SK-N-SH treated with all-trans-retinoic acid at 6 μM for 48 hours (cell line): ENCODE measurements around the gene ARL14.

Experiments used
- ATAC-seq: fragments of 200-7000 bp; cut with Tn5 transposase; 3 replicates; pipeline ENCODE4 v1.9.1; 2020; ENCODE audit warnings: mild to moderate bottlenecking, moderate library complexity
- ARNTL ChIP-seq: fragments of 450-650 bp; formaldehyde crosslinking; IDR thresholded peaks from 2 replicates; pipeline ENCODE4 v1.5.0; 2020; ENCODE audit warnings: low read depth, mild to moderate bottlenecking, moderate library complexity, borderline replicate concordance
- BACH2 ChIP-seq: fragments of 250-450 bp; sonication (Bioruptor Pico); IDR thresholded peaks from 2 replicates; pipeline ENCODE4 v1.9.0; 2021; ENCODE audit warnings: mild to moderate bottlenecking, borderline replicate concordance
- CSDC2 ChIP-seq: fragments of 250-450 bp; sonication (Bioruptor Pico); IDR thresholded peaks from 2 replicates; pipeline ENCODE4 v1.5.0; 2020; ENCODE audit warnings: mild to moderate bottlenecking, moderate library complexity
- ESRRG ChIP-seq: fragments of 250-450 bp; sonication (Bioruptor Pico); IDR thresholded peaks from 2 replicates; pipeline ENCODE4 v1.6.1; 2021; ENCODE audit warnings: mild to moderate bottlenecking
- GLIS3 ChIP-seq: fragments of 250-450 bp; sonication (Bioruptor Pico); IDR thresholded peaks from 2 replicates; pipeline ENCODE4 v1.5.0; 2020; ENCODE audit warnings: mild to moderate bottlenecking, moderate library complexity
- ISL1 ChIP-seq: fragments of 250-450 bp; sonication (Bioruptor Pico); IDR thresholded peaks from 2 replicates; pipeline ENCODE4 v2.1.2; 2022; ENCODE audit warnings: mild to moderate bottlenecking, moderate library complexity
- OSR1 ChIP-seq: fragments of 250-450 bp; sonication (Bioruptor Pico); IDR thresholded peaks from 2 replicates; pipeline ENCODE4 v1.8.0; 2022; ENCODE audit warnings: moderate library complexity, mild to moderate bottlenecking, inconsistent platforms
- RARB ChIP-seq: fragments of 250-450 bp; sonication (Bioruptor Pico); IDR thresholded peaks from 2 replicates; pipeline ENCODE4 v1.8.0; 2021; ENCODE audit warnings: mild to moderate bottlenecking, moderate library complexity
- SNAI2 ChIP-seq: fragments of 250-450 bp; sonication (Bioruptor Pico); IDR thresholded peaks from 2 replicates; pipeline ENCODE4 v1.5.0; 2020; ENCODE audit warnings: mild to moderate bottlenecking, moderate library complexity
- TCF4 ChIP-seq: fragments of 250-450 bp; sonication (Bioruptor Pico); IDR thresholded peaks from 2 replicates; pipeline ENCODE4 v1.8.0; 2021; ENCODE audit warnings: mild to moderate bottlenecking, moderate library complexity, borderline replicate concordance
- ZC3H10 ChIP-seq: fragments of 250-450 bp; sonication (Bioruptor Pico); IDR thresholded peaks from 2 replicates; pipeline ENCODE4 v1.5.1; 2021; ENCODE audit warnings: mild to moderate bottlenecking, moderate library complexity
- ZFP30 ChIP-seq: fragments of 450-650 bp; formaldehyde crosslinking; IDR thresholded peaks from 2 replicates; pipeline ENCODE4 v1.5.0; 2022; ENCODE audit warnings: mild to moderate bottlenecking, moderate library complexity
- ZNF565 ChIP-seq: fragments of 450-650 bp; formaldehyde crosslinking; conservative IDR thresholded peaks from 2 replicates; pipeline ENCODE4 v1.5.0; 2020; ENCODE audit warnings: low read depth, mild to moderate bottlenecking, moderate library complexity
- ZNF70 ChIP-seq: fragments of 450-650 bp; formaldehyde crosslinking; IDR thresholded peaks from 2 replicates; pipeline ENCODE4 v1.5.0; 2020; ENCODE audit warnings: mild to moderate bottlenecking, moderate library complexity
- ZNF8 ChIP-seq: fragments of 450-650 bp; formaldehyde crosslinking; IDR thresholded peaks from 2 replicates; pipeline ENCODE4 v1.5.0; 2020; ENCODE audit warnings: mild to moderate bottlenecking, moderate library complexity
- TF ChIP-seq, protein P1 (sequence below): fragments of 250-450 bp; sonication (Bioruptor Pico); IDR thresholded peaks from 2 replicates; pipeline ENCODE4 v1.5.0; 2020; ENCODE audit warnings: mild to moderate bottlenecking, moderate library complexity
- TF ChIP-seq, protein P2 (sequence below): fragments of 250-450 bp; sonication (Bioruptor Pico); IDR thresholded peaks from 2 replicates; pipeline ENCODE4 v1.8.0; 2021; ENCODE audit warnings: low read depth, mild to moderate bottlenecking, moderate library complexity, borderline replicate concordance
- TF ChIP-seq, protein P3 (sequence below): fragments of 250-450 bp; sonication (Bioruptor Pico); IDR thresholded peaks from 2 replicates; pipeline ENCODE4 v1.5.1; 2021; ENCODE audit warnings: mild to moderate bottlenecking, moderate library complexity
- TF ChIP-seq, protein P4 (sequence below): fragments of 250-450 bp; sonication (Bioruptor Pico); IDR thresholded peaks from 2 replicates; pipeline ENCODE4 v1.8.0; 2020; ENCODE audit warnings: mild to moderate bottlenecking, moderate library complexity, borderline replicate concordance
- TF ChIP-seq, protein P5 (sequence below): fragments of 250-450 bp; sonication (Bioruptor Pico); IDR thresholded peaks from 2 replicates; pipeline ENCODE4 v1.5.1; 2020; ENCODE audit warnings: low read depth, mild to moderate bottlenecking, moderate library complexity

Gene ARL14

DNA sequence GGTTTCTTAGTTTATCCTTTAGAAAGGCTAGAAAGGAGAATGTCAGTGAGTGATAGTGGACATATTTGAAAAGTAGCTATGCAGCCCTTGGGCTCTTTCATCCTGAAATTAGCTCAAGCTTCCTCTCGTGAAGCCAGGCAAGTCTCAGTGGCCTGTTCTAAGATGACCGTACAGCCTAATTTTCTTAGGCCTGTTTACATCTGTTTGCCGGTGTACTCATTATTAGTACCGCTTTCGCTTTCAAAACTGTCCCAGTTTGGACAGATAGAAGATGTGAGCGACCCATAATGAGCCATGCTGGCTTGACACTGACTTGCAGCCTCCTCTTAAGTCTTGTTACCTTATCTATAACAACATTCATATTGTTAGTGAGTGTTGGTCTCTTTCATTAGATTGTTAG is 5.7 kb upstream of the ARL14 start:
- TF ChIP-seq ESRRG: no peak
- no peak for TF ChIP-seq SNAI2 (CRISPR knock-in tag)
- no peak for TF ChIP-seq RARB (CRISPR knock-in tag)
- no peak for TF ChIP-seq ZNF70 (CRISPR knock-in tag)
- TF ChIP-seq, protein P1, sequence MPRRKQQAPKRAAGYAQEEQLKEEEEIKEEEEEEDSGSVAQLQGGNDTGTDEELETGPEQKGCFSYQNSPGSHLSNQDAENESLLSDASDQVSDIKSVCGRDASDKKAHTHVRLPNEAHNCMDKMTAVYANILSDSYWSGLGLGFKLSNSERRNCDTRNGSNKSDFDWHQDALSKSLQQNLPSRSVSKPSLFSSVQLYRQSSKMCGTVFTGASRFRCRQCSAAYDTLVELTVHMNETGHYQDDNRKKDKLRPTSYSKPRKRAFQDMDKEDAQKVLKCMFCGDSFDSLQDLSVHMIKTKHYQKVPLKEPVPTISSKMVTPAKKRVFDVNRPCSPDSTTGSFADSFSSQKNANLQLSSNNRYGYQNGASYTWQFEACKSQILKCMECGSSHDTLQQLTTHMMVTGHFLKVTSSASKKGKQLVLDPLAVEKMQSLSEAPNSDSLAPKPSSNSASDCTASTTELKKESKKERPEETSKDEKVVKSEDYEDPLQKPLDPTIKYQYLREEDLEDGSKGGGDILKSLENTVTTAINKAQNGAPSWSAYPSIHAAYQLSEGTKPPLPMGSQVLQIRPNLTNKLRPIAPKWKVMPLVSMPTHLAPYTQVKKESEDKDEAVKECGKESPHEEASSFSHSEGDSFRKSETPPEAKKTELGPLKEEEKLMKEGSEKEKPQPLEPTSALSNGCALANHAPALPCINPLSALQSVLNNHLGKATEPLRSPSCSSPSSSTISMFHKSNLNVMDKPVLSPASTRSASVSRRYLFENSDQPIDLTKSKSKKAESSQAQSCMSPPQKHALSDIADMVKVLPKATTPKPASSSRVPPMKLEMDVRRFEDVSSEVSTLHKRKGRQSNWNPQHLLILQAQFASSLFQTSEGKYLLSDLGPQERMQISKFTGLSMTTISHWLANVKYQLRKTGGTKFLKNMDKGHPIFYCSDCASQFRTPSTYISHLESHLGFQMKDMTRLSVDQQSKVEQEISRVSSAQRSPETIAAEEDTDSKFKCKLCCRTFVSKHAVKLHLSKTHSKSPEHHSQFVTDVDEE (CRISPR knock-in tag): no peak
- no peak for TF ChIP-seq ZFP30 (CRISPR knock-in tag)
- no peak for TF ChIP-seq GLIS3
- TF ChIP-seq ZC3H10 (CRISPR knock-in tag): no peak
- no peak for TF ChIP-seq TCF4
- TF ChIP-seq, protein P2, sequence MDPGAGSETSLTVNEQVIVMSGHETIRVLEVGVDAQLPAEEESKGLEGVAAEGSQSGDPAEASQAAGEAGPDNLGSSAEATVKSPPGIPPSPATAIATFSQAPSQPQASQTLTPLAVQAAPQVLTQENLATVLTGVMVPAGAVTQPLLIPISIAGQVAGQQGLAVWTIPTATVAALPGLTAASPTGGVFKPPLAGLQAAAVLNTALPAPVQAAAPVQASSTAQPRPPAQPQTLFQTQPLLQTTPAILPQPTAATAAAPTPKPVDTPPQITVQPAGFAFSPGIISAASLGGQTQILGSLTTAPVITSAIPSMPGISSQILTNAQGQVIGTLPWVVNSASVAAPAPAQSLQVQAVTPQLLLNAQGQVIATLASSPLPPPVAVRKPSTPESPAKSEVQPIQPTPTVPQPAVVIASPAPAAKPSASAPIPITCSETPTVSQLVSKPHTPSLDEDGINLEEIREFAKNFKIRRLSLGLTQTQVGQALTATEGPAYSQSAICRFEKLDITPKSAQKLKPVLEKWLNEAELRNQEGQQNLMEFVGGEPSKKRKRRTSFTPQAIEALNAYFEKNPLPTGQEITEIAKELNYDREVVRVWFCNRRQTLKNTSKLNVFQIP (CRISPR knock-in tag): no peak
- TF ChIP-seq OSR1 (CRISPR knock-in tag): no peak
- no peak for TF ChIP-seq ZNF8 (CRISPR knock-in tag)
- TF ChIP-seq ISL1 (CRISPR knock-in tag): no peak
- no peak for TF ChIP-seq CSDC2
- no peak for TF ChIP-seq ARNTL (CRISPR knock-in tag)
- TF ChIP-seq, protein P3, sequence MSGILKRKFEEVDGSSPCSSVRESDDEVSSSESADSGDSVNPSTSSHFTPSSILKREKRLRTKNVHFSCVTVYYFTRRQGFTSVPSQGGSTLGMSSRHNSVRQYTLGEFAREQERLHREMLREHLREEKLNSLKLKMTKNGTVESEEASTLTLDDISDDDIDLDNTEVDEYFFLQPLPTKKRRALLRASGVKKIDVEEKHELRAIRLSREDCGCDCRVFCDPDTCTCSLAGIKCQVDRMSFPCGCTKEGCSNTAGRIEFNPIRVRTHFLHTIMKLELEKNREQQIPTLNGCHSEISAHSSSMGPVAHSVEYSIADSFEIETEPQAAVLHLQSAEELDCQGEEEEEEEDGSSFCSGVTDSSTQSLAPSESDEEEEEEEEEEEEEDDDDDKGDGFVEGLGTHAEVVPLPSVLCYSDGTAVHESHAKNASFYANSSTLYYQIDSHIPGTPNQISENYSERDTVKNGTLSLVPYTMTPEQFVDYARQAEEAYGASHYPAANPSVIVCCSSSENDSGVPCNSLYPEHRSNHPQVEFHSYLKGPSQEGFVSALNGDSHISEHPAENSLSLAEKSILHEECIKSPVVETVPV (CRISPR knock-in tag): no peak
- TF ChIP-seq, protein P4, sequence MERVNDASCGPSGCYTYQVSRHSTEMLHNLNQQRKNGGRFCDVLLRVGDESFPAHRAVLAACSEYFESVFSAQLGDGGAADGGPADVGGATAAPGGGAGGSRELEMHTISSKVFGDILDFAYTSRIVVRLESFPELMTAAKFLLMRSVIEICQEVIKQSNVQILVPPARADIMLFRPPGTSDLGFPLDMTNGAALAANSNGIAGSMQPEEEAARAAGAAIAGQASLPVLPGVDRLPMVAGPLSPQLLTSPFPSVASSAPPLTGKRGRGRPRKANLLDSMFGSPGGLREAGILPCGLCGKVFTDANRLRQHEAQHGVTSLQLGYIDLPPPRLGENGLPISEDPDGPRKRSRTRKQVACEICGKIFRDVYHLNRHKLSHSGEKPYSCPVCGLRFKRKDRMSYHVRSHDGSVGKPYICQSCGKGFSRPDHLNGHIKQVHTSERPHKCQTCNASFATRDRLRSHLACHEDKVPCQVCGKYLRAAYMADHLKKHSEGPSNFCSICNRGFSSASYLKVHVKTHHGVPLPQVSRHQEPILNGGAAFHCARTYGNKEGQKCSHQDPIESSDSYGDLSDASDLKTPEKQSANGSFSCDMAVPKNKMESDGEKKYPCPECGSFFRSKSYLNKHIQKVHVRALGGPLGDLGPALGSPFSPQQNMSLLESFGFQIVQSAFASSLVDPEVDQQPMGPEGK (CRISPR knock-in tag): no peak
- TF ChIP-seq, protein P5, sequence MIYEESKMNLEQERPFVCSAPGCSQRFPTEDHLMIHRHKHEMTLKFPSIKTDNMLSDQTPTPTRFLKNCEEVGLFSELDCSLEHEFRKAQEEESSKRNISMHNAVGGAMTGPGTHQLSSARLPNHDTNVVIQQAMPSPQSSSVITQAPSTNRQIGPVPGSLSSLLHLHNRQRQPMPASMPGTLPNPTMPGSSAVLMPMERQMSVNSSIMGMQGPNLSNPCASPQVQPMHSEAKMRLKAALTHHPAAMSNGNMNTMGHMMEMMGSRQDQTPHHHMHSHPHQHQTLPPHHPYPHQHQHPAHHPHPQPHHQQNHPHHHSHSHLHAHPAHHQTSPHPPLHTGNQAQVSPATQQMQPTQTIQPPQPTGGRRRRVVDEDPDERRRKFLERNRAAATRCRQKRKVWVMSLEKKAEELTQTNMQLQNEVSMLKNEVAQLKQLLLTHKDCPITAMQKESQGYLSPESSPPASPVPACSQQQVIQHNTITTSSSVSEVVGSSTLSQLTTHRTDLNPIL (CRISPR knock-in tag): no peak
- TF ChIP-seq BACH2 (CRISPR knock-in tag): no peak
- no peak for ATAC-seq

DNA sequence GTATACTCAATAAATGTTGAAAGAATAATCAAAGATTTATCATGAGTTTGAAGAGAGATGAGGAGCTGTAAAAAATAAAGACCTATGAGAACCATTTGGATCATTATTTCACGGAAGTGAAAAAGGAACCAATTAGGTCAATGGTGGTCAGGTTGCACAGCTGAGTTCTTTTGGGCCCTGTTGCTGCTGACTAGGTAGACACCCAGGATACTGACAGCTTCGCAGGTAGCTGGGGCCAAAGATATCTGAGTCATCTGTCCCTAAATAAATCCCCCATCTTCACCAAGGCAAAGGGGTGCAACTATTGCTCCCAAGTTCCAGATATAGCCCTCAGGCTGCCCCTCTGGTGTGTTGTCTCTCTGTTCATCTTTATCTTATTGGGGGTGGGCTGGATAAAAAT is 5.0 kb upstream of the ARL14 start:
- no peak for ATAC-seq
- TF ChIP-seq GLIS3 (no peak), ZC3H10 (CRISPR knock-in tag) (no peak), SNAI2 (CRISPR knock-in tag) (no peak), RARB (CRISPR knock-in tag) (no peak), TCF4 (no peak), ZNF565 (CRISPR knock-in tag) (no peak)
- TF ChIP-seq, protein P2 (CRISPR knock-in tag): no peak
- TF ChIP-seq, protein P5 (CRISPR knock-in tag): no peak
- TF ChIP-seq, protein P1 (CRISPR knock-in tag): no peak
- TF ChIP-seq, protein P4 (CRISPR knock-in tag): no peak
- TF ChIP-seq, protein P3 (CRISPR knock-in tag): no peak
